ENCODE data around the gene ASAP2.

Gene ASAP2

DNA sequence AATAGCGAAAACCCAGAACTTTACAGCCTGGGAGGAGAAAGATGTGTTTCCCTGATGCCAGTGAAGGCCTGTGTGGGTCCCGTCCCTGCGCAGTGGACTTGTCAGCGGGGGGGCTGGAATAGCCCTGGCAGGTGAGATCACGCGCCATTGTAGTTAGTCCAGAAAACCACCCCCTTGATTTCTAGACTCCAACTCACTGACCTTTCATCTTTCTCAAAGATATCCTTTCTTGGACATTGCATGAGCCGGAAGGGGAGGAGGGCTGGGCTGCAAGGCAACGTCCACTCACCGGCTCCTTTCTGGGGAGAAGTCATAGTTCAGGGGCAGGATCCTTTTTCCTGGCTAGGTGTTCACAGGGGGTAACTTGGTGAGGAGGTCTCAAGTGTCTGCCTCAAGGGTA is 22.3 kb upstream of the ASAP2 start:
- no peak for DNase-seq

GRCh38 chr2:9187620-9188214 is 18.9 kb upstream of the ASAP2 start:
- no peak for DNase-seq

GRCh38 chr2:9188823-9189222 is 17.8 kb upstream of the ASAP2 start:
- no peak for DNase-seq

DNA sequence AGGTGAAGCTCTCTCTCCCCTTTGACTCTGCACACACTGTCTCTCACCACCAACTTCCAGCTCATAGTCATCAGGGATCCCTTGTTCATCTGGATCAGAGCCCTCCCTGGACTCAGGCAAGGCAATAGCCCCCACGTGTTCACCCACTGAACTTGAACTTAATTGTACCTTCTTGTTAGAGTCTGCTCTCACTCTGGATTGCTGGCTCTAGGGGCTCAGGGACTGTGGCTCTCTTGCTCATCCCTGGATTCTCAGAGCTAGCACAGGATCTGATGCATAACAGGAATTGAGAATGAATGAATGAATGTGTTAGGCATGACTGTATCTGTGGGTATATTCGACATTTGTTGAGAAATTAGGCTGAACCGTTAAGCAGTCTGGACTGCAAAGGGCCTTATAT is 16.7 kb upstream of the ASAP2 start:
- DNase-seq, result no peak

- no peak for DNase-seq
These were observed 15.6 kb upstream of the ASAP2 start for GRCh38 chr2:9191041-9191481.

DNA sequence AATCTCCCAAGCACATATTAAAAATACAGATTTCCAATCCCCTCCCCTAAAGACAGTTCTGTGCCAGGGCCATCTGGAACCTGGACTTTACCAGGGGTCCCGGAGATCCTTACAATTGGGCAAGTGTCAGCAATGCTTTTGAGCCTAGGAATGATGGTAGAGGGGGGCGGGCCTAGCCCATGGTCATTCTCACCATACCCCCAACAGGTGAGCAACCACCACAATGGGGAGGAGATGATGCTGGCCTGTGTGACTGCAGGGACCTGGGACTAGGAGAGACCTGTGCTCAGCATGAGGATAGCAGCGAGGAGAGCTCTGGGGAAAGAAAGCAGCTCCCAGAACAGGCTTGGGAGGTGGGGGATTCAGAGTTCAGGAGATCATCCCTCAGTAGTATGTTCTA is 13.9 kb upstream of the ASAP2 start:
- DNase-seq, result no peak

DNA sequence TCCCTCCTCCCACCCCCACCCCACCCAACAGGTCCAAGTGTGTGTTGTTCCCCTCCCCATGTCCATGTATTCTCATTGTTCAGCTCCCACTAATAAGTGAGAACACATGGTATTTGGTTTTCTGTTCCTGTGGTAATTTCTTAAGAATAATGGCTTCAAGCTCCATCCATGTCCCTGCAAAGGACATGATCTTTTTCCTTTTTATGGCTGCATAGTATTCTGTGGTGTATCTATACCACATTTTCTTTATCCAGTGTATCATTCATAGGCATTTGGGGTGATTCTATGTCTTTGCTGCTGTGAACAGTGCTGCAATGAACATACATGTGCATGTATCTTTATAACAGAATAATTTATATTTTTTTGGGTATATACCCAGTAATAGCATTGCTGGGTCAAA is 12.3 kb upstream of the ASAP2 start:
- no peak for DNase-seq

DNA sequence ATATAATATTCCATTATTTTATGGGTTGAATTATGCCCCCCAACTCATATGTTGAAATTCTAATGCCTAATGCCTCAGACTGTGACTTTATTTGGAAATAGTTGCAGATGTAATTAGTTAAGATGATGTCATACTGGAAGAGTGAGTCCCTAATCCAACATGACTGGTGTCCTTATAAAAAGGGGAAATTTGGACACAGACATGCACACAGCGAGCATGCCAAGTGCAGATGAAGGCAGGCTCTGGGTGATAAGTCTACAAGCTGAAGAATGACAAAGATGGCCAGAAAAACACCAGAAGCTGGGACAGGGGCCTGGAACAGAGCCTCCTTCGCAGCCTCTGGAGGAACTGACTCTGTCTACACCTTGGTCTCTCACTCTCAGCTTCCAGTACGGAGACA is 10.0 kb upstream of the ASAP2 start:
- DNase-seq, result no peak

DNA sequence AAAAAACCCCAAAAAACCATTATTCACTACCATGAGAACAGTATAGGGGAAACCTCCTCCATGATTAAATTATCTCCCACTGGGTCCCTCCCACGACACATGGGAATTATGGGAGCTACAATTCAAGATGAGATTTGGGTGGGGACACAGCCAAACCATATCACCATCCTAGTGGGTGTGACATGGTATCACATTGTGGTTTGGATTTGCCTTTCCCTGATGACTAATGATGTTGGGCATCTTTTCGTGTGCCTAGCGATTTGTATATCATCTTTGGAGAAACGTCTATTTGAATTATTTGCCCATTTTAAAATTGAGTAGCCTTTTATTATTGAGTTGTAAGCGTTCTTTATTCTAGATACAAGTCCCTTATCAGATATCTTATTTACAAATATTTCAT is 8.7 kb upstream of the ASAP2 start:
- no peak for DNase-seq

DNA sequence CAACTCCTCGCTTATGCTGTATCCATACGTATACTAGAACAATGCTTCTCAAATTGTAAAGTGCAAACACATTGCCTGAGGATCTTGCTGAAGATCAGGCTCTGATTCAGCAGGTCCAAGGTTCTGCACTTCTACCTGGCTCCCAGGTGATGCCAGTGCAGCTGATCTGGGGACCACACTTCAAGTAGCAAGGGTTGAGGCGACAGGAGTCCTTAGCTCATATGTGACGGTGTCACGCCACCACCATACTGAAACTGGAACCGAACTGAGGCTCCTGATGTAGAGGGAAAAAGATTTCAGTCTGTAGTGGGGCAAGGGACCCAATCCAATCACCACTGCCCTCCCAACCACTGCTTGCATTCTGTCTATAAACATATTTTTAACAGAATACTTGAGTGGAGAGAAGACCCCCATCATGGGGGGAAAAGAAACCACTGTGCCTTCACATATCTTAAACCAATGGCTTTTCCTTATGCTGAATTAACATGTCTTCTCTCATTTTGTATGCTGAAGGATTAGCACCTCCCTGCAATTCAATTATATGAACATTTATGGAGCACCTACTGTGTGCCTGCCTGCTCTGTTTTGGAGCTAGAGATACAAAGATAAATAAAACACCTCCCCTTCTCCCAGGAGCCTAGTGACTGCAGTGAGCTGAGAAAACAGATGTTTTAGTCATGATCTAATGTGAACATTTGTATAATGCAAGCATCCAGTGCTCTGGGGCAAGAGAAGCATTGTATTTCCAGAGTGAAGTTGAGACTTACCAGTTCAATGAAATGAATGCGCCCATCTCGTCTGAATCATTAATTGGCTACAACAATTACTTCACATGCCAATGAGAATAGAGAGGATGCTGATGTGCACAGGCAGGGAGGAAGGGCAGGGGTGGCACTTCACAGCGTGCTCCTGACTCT is 6.6 kb upstream of the ASAP2 start:
- no peak for DNase-seq

GRCh38 chr2:9200633-9201015 is 6.0 kb upstream of the ASAP2 start:
- DNase-seq, result no peak

DNA sequence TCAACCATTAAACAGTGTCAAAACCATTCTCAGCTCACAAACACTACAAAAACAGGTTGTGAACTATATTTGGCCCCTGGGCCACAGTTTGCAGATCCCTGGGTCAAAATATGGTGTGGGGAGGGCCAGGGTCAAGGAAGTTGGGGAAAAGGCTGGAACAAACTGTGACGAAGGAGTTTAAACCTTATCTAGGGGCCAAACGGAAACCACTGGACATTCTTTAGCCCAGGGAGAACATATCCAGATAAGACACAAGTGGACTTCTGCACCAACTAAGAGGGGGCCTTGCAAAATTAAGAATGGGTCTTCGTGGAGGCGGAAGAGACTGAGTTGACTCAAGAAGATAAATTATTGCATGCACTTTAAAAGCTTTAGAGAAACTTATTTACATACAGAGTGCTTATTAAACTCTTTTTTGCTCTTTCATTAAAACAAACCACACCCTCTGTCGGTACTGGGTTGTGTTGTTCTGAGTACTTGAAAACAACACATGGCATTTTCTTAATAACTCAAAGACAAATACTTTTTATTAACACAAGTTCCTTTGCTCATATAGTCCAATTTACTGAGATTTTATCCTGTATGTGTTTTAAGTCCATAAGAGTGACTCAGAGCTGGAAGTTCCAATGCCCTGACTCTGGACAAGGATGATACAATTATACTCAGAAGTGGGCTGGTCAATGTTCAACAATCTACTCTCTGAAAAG is 5.3 kb upstream of the ASAP2 start:
- no peak for DNase-seq

GRCh38 chr2:9203006-9203405 is 3.6 kb upstream of the ASAP2 start:
- no peak for DNase-seq

GRCh38 chr2:9203876-9204275 is 2.7 kb upstream of the ASAP2 start:
- no peak for DNase-seq

GRCh38 chr2:9204939-9205338 is 1.7 kb upstream of the ASAP2 start:
- no peak for DNase-seq

DNA sequence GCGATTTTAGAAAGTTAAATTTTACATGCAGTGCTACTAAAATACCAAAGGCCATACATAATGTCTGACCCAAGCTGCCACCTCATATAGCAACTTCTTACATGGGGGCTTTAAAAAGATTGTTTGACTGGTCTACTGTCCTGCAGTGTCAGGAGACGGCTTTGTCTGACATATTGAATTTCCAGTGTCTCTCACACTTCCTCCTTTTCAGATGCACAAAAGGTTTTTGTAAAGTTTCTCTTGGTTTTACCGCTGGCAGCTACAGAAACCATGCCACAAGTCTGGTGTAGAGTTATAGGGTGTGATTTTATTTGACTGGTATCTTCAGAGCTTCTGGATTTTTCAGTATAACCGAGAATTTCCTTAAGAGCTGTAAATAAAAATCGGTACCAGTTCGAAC is 1.1 kb upstream of the ASAP2 start:
- no peak for DNase-seq

DNA sequence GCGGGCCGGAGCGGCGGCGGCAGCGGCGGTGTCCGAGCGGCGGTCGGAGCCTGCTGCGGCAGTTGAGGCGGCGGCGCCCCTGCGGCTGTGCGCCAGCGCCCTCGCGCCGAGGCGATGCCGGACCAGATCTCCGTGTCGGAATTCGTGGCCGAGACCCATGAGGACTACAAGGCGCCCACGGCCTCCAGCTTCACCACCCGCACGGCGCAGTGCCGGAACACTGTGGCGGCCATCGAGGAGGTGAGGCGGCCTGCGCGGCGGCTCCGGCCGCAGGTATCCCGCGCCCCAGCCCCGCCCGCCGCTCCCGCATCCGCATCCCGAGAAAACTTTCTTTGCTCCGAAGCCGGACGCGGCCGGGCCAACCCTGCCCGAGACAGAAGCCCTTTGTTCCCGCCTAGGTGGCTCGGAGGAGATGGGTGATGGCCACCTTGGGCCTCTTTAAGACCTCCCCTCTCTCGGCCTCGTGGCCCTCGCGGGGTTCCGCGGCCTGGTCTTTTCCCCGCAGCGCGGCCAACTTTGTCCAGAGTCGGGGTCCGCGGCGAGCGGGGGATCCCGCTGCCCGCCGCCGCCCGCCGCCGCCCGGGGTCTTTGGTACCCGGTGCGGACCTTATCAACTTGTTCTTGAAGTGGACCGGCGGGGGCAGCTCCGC is 504 bp downstream of the ASAP2 start:
- DNase-seq, result no peak

GRCh38 chr2:9207641-9208311 is 1.2 kb downstream of the ASAP2 start:
- DNase-seq, result no peak

DNA sequence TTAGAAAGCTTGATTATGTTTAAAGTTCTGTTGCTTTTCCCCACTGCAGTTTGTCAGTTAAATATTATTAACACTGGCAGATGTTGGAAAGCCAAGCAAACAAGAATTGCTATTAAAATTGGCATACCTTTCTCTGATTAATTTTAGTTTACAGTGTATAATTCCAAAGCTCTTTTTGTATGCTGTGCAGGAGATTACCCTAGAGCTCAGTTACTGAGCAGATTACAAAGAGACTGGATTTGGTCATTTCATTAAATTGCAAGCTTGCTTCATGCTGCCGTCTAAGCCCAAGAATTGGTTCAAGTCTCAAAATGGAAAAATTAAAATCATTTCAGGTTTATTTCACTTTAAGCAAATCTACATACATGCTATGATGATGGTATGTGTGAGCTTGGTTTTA is 2.3 kb downstream of the ASAP2 start:
- no peak for DNase-seq

GRCh38 chr2:9210030-9210429 is 3.4 kb downstream of the ASAP2 start:
- no peak for DNase-seq

DNA sequence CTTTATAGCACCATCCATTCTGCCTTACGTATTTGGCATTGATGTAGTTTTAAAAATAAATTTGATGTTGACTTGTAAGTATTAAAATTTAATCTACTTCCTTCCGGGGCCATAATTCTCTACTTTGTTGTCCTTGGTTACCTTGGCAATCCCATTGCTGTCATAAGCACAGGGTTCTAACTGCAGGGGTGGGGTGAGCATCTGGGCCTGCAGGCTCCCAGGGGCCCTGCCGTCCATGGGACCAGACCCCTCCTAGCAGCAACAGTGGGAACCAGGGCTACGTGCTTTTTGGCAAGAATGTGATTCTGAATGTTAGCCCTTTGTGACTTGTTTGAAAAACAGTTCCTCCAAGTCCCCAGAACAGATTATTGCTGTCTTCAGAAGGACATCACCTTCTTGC is 4.9 kb downstream of the ASAP2 start:
- no peak for DNase-seq

DNA sequence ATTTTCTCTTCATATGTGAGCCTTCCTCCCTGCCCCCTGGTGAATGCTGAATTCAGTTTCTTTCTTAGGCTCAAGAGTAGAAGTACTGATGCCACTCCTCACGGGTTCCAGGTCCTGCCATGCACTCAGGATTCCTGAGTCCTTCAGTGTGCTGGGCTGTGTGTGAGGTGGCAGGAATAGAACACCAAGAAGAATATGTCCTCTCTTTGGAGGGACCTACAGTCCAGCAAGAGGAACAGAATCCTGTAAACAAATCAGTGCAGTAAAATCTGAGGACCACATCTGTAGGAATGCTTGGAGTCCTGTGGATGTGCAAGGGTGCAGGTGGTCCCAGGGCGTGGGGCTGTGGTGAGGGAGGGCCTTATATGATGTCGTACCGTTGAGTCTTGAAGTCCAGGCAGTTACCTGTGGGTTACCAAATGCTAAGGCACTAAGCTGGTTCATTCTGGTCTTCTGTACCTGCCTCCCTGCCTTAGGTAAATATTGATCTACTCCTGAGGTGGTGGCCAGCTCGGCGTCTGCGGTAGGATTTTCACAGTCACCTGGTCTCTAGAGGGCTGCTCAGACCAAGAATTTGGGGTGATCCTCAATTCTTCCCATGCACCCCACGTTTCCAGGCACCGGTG is 5.5 kb downstream of the ASAP2 start:
- no peak for DNase-seq

Measured in effector CD4-positive, alpha-beta T cell (primary cell).